BLaER1 (cell line): ENCODE measurements around the gene OPCML.
A peak's percentile ranks its signal among the peaks of the same experiment; 100 is the strongest.

Experiments
- H3K27ac ChIP-seq: shearing (Covaris generic); formaldehyde crosslinking; 2 replicates; pipeline ENCODE4 v1.8.1; 2022
- H3K27me3 ChIP-seq: shearing (Covaris generic); formaldehyde crosslinking; 2 replicates; pipeline ENCODE4 v1.8.1; 2022
- H3K36me3 ChIP-seq: shearing (Covaris generic); formaldehyde crosslinking; 2 replicates; pipeline ENCODE4 v1.8.1; 2022
- H3K4me1 ChIP-seq: shearing (Covaris generic); formaldehyde crosslinking; 2 replicates; pipeline ENCODE4 v1.8.1; 2022
- H3K4me2 ChIP-seq: shearing (Covaris generic); formaldehyde crosslinking; 2 replicates; pipeline ENCODE4 v1.8.1; 2022
- H3K4me3 ChIP-seq: shearing (Covaris generic); formaldehyde crosslinking; 2 replicates; pipeline ENCODE4 v1.8.1; 2022
- H3K9ac ChIP-seq: shearing (Covaris generic); formaldehyde crosslinking; 2 replicates; pipeline ENCODE4 v1.8.1; 2022
- H3K9me3 ChIP-seq: shearing (Covaris generic); formaldehyde crosslinking; 2 replicates; pipeline ENCODE4 v1.8.1; 2022
- H4K20me1 ChIP-seq: shearing (Covaris generic); formaldehyde crosslinking; 2 replicates; pipeline ENCODE4 v1.8.1; 2022
- Cebpa-rat ChIP-seq: shearing (Covaris generic); IDR thresholded peaks from 2 replicates; pipeline ENCODE4 v1.8.1; 2022

OPCML gene

DNA sequence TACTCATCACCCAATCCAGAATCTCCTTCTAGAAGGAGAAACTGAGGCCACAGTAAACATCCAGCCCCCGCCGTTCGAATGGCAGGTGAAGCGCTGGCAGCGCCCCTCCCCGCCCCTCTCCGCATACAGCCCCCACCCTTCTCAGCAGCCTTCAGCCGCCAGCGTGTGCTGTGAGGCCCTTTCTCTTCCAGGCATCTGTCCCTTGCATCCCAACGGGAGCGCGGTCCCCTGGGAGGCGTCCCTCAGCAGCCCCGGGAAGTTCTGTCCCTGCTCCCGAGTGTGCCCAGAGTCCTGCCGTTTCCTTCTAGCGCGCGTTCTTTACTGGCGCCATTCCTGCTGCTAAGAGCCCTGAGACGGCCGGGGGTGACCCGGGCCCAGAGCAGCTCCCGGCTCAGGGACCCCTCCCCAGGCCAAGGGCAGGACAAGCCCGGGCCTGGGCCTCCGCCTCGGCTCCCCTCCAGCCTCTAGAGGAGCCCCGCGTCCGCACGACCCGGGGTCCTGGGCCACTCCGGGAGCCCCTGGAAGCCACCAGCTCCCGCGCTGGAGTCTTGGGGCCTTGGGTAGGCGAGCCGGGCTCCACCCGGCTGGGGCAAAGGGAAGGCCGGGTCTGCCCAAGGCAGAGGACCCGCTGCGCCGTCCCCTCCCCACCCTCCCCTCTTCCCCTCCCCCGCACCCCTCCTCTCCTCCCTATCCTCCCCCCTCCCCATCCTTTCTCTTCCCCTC is 450.4 kb downstream of the OPCML start:
- H3K4me2 ChIP-seq, result no peak overlapping the region
- no peak for TF ChIP-seq Cebpa-rat
- H3K27me3 ChIP-seq, result 0 out of 2 replicates have a peak, but pooled peaks cover 8% of the 10 kb centered on the region
- H4K20me1 ChIP-seq, result 0 out of 2 replicates have a peak, but pooled peaks cover 6% of the 10 kb centered on the region
- no peaks in the 10 kb centered on the region for H3K9me3 ChIP-seq
- H3K4me3 ChIP-seq, result no peak overlapping the region
- no peak overlapping the region for H3K27ac ChIP-seq
- H3K36me3 ChIP-seq, result no peaks in the 10 kb centered on the region
- no peak overlapping the region for H3K9ac ChIP-seq
- peaks cover 5% of the 10 kb centered on the region; the same call in 1 of the 2 replicates for H3K4me1 ChIP-seq

DNA sequence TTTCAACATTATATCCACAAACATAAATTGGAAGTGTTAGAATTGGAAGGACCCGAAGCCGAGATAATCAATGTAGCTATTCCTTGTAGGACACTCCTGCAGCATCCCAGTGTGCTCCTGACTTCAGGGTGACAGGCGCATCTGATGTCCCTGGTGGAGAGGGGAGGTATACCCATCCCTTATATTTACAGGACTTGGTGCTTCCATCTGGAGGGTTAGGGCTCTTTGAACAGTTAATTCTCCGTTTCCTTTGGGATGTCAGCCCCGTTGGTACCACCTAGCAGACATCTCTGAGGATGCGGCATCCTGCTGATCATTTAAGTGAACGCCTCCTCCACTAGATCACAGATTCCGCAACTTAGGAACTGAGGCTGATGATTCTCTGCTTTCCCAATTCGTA is 451.3 kb downstream of the OPCML start:
- H3K4me3 ChIP-seq, result no peak overlapping the region
- 0 out of 2 replicates have a peak, but pooled peaks cover 6% of the 10 kb centered on the region for H4K20me1 ChIP-seq
- H3K9me3 ChIP-seq, result no peaks in the 10 kb centered on the region
- no peak overlapping the region for H3K4me2 ChIP-seq
- peaks cover 5% of the 10 kb centered on the region; the same call in 1 of the 2 replicates for H3K4me1 ChIP-seq
- H3K27ac ChIP-seq, result no peak overlapping the region
- H3K27me3 ChIP-seq, result 0 out of 2 replicates have a peak, but pooled peaks cover 8% of the 10 kb centered on the region
- no peak overlapping the region for H3K9ac ChIP-seq
- TF ChIP-seq Cebpa-rat, result no peak
- H3K36me3 ChIP-seq, result no peaks in the 10 kb centered on the region

DNA sequence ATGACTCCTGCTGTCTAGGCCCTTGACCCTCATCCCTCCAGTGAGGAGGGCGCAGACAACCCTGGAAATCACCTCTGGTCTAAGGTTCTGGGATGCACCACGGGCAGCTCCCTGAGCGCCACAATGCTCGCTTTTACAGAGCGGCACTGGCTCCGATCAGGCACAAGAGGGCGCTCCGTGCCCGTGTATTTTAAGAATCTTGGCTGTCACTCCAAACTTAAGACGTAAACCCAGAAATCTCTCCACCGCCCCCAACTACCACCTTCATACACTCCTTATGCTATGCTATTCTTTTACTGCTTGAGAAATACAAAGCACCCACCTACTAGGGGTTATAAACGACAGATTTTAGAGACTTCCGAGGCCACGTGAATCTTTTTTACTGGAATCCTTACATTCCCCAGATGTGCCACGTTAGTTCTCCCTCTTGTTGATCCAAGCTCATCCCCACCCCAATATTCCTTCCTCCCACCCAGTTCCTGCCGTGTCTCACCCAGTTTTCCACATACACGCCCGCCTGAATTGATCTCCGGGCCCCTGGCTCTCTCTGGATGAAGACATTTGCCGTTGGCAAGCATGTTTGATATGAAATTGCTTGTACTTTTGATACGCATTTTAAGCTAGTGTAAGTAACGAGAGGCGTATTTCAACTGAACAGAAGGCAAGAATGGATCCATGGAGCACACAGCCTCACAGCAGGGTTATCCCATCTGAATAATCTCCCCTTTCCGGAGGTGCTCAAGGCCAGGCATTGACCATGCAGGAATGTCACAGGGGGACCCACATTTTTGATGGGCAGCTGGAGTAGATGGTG is 453.5 kb downstream of the OPCML start:
- Histone ChIP-seq H3K4me2 (no peak overlapping the region), H3K4me1 (peaks cover 5% of the 10 kb centered on the region; the same call in 1 of the 2 replicates), H3K9me3 (no peaks in the 10 kb centered on the region), H3K27ac (no peak overlapping the region), H3K9ac (no peak overlapping the region), H3K4me3 (no peak overlapping the region), H4K20me1 (0 out of 2 replicates have a peak, but pooled peaks cover 6% of the 10 kb centered on the region), H3K36me3 (no peaks in the 10 kb centered on the region), H3K27me3 (0 out of 2 replicates have a peak, but pooled peaks cover 8% of the 10 kb centered on the region)
- no peak for TF ChIP-seq Cebpa-rat

DNA sequence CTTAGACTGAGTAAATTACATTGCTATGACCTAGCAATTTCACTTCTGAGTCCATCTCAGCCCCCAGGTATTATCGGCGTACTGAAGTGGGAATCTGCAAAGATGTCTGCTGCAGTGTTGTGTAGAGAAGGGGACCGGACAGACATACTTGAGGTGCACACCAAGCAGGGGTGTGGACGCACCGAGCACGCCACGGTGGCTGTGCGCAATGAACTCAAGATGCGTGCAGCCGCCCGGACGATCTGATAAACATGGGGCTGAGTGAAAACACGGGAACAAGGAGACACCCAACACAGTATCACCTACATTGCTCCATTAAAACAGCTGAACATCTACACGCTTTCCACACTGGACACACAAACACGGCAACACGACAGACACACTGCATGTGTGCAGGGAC is 454.3 kb downstream of the OPCML start:
- no peak for TF ChIP-seq Cebpa-rat

DNA sequence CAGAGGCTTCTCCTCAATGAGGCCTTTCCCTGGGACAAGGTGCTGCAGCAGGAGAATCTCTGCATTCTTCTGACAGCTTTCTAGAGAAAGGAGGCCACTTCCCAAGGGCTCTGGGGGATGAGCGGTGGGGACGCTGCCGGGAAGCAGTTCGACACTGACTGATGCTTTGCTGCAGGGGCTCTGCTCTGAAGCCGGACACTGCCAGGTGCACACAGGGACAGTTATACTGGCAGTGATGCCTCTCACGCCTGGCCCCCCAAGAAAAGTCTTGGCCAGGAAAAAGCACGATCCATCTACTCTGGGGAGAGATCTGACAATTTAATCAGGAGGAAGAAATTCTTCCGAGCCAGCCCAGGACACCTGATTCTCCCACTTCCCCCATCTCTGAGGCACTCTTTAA is 456.9 kb downstream of the OPCML start:
- TF ChIP-seq Cebpa-rat, result no peak
- H3K36me3 ChIP-seq, result no peaks in the 10 kb centered on the region
- no peak overlapping the region for H3K27ac ChIP-seq
- no peak overlapping the region for H3K4me3 ChIP-seq
- no peak overlapping the region for H3K9ac ChIP-seq
- H3K4me2 ChIP-seq, result no peak overlapping the region
- no peaks in the 10 kb centered on the region for H3K27me3 ChIP-seq
- peaks cover 10% of the 10 kb centered on the region for H3K4me1 ChIP-seq
- H4K20me1 ChIP-seq, result no peaks in the 10 kb centered on the region
- no peaks in the 10 kb centered on the region for H3K9me3 ChIP-seq

More for the DNA sequence above, 454.3 kb downstream of the OPCML start:
- H4K20me1 ChIP-seq, result 0 out of 2 replicates have a peak, but pooled peaks cover 6% of the 10 kb centered on the region
- H3K4me3 ChIP-seq, result no peak overlapping the region
- no peaks in the 10 kb centered on the region for H3K9me3 ChIP-seq
- H3K27ac ChIP-seq, result no peak overlapping the region
- H3K36me3 ChIP-seq, result no peaks in the 10 kb centered on the region
- no peak overlapping the region for H3K9ac ChIP-seq
- no peak overlapping the region for H3K4me2 ChIP-seq
- H3K27me3 ChIP-seq, result 0 out of 2 replicates have a peak, but pooled peaks cover under 1% of the 10 kb centered on the region
- 0 out of 2 replicates have a peak, but pooled peaks cover under 1% of the 10 kb centered on the region for H3K4me1 ChIP-seq

DNA sequence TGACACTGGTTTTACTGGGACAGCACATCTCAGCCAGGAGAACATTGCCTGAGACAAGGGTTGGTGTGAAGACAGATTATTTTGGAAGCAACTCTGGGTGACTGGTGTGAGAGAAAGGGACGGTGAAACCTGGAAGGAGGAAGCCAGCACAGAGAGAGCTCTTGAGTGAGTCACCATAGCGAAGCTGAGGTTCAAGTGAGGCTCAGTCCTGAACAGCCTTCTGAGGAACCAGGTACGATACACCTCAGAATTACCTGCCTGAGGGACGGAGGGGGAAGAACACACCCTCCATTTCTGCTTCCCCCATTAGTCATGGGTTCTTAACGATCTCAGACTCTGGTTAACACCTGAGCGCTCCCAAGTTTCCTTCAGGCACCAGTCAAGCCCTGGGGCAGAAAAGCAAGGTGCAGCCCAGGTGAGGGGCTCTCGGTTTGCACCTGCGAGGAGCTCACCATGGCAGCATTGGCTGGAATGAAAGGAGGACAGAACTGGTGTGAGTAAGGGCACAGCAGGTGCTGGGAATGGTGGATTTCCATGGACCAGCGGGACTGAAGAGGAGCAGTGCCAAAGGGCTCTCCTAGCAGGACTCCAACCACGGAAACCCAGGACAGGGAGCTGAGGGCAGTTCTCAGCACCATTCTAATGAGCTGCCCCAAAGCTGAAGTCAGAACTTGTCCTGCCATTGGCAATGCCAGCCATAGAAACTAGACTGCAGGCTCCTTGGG is 459.3 kb downstream of the OPCML start:
- Histone ChIP-seq H3K27me3 (no peaks in the 10 kb centered on the region), H3K4me1 (peaks cover 10% of the 10 kb centered on the region), H3K9ac (no peak overlapping the region), H3K4me2 (peak overlapping the region; percentile 26), H4K20me1 (no peaks in the 10 kb centered on the region), H3K27ac (no peak overlapping the region), H3K9me3 (no peaks in the 10 kb centered on the region), H3K4me3 (no peak overlapping the region), H3K36me3 (no peaks in the 10 kb centered on the region)
- TF ChIP-seq Cebpa-rat, result no peak

DNA sequence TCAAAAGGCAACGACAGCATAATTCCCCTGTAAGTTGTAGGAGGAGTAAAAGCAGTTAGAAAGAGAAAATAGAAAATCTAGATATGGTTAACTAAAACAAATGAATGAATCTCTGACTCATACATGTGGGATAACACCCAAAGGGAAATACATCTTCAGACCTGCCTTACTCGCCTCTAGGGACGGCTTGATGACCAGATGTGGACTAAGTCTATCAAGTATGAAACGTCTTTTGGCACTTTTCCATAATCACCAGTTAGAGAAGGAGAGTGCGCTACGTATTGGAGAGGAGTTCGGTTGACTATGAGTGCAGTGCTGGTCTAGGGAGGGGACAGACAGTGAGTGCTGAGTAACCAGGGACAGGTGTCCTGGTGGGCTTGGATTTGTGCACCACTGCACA is 459.9 kb downstream of the OPCML start:
- H3K9ac ChIP-seq, result no peak overlapping the region
- no peak overlapping the region for H3K4me3 ChIP-seq
- TF ChIP-seq Cebpa-rat, result no peak
- H3K36me3 ChIP-seq, result no peaks in the 10 kb centered on the region
- no peaks in the 10 kb centered on the region for H3K27me3 ChIP-seq
- H3K27ac ChIP-seq, result no peak overlapping the region
- no peaks in the 10 kb centered on the region for H4K20me1 ChIP-seq
- H3K4me1 ChIP-seq, result peaks cover 10% of the 10 kb centered on the region
- H3K9me3 ChIP-seq, result no peaks in the 10 kb centered on the region
- H3K4me2 ChIP-seq, result peak overlapping the region; percentile 26

DNA sequence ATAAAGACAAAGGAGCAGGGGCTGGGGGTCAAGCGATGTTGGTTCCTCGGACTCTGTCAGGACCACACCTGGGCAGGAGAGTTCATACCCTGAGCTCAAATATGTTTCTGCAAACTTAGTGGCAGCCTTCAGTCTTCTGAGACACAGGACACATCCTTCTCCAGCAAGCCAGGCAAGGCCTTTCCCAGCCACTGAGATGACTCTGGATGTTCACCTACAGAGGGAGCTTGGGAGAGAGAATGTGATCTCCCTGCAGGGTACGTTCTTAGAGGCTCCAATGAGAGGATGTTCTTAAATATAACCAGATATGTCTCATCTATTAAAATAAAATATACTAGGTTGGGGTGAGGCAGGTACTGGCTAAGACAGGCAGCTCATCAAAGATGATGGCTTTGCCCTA is 461.5 kb downstream of the OPCML start:
- H3K27ac ChIP-seq, result no peak overlapping the region
- no peak for TF ChIP-seq Cebpa-rat
- no peak overlapping the region for H3K9ac ChIP-seq
- no peak overlapping the region for H3K4me2 ChIP-seq
- H3K27me3 ChIP-seq, result no peaks in the 10 kb centered on the region
- no peaks in the 10 kb centered on the region for H3K9me3 ChIP-seq
- peaks cover 10% of the 10 kb centered on the region for H3K4me1 ChIP-seq
- H4K20me1 ChIP-seq, result no peaks in the 10 kb centered on the region
- no peak overlapping the region for H3K4me3 ChIP-seq
- H3K36me3 ChIP-seq, result no peaks in the 10 kb centered on the region

DNA sequence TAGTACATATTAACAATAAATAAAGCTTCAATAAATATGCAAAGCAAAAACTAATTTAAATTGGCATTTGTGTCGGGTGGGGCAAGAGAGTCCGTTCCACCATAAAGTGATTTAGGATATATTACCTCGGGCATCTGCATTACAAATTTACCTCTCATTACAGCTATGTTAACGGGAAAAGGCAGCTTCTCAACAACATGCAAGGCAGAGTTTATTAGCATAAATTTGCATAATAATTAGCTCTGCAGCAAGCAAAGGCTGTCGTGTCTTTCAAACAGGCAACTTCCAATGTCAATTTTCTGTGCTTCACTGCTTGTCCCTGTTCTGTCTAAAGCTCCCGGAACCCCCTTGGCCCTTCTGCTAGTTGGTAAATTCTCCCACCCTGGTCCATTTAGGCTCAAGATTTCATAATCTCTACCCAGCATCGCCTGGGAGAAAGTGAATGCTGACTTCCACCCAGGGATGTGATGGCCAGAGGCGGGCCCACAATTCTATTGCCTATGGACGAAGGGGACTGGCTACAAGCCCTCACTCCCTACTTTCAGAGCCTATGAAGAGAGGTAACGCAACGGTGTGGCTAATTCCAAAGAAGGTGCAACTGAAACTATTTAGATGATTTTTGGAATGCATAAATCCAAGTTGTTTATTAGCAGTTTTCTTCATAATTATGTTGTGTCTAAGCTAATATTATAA is 462.1 kb downstream of the OPCML start:
- TF ChIP-seq Cebpa-rat, result no peak
- H3K9me3 ChIP-seq, result no peaks in the 10 kb centered on the region
- no peaks in the 10 kb centered on the region for H4K20me1 ChIP-seq
- no peak overlapping the region for H3K27ac ChIP-seq
- no peaks in the 10 kb centered on the region for H3K36me3 ChIP-seq
- H3K4me1 ChIP-seq, result peaks cover 10% of the 10 kb centered on the region
- H3K4me2 ChIP-seq, result no peak overlapping the region
- H3K4me3 ChIP-seq, result no peak overlapping the region
- no peaks in the 10 kb centered on the region for H3K27me3 ChIP-seq
- no peak overlapping the region for H3K9ac ChIP-seq
